IMR-90 (cell line): ENCODE data around the gene ZFP36. TPM values are rescaled to one million over a fixed set of nuclear protein-coding genes. Genes with fewer than 3 reads are reported as not detected.

Source experiments
- ATAC-seq: fragments of 200-7000 bp; cut with Tn5 transposase; 2 replicates; pipeline ENCODE4 v1.9.1; 2020; ENCODE audit warnings: low read depth, mild to moderate bottlenecking, moderate library complexity
- BruUV-seq: library from RNA; stranded (reverse); fragments of 400-500 nt; replicated peaks from 2 replicates; lab custom pipeline; 2021; lab: Mats Ljungman, UMichigan
- CTCF ChIA-PET: fragments of 300-600 bp; formaldehyde crosslinking; extraction: SDS; loops from one replicate; lab custom pipeline; 2021; ENCODE audit warnings: antibody characterized with exemption; lab: Yijun Ruan, JAX
- POLR2A ChIA-PET: fragments of 300-600 bp; sonication (Branson Sonifier 250); formaldehyde crosslinking; loops from one replicate; lab custom pipeline; 2022; ENCODE audit warnings: antibody characterized with exemption; ENCODE audit not compliant: unreplicated experiment; lab: Charles Lee
- DNase-seq: peaks from one replicate; pipeline ENCODE4 v3.0.0; 2013
- H2AFZ ChIP-seq: replicated peaks from 2 replicates; pipeline ENCODE3; 2013; ENCODE audit warnings: low read length, mild to moderate bottlenecking; ENCODE audit not compliant: poor library complexity
- H2AK5ac ChIP-seq: 2 replicates; pipeline ENCODE4 v1.6.1; 2013; ENCODE audit warnings: low read depth, low read length, inconsistent platforms
- H2AK9ac ChIP-seq: replicated peaks from 2 replicates; pipeline ENCODE3; 2013; ENCODE audit warnings: mild to moderate bottlenecking, low read depth, low read length, moderate library complexity; ENCODE audit not compliant: poor library complexity
- H2BK120ac ChIP-seq: 2 replicates; pipeline ENCODE4 v1.6.1; 2013; ENCODE audit warnings: low read depth, low read length, inconsistent platforms
- H2BK15ac ChIP-seq: 3 replicates; pipeline ENCODE4 v1.6.1; 2013; ENCODE audit warnings: low read depth, low read length, inconsistent platforms
- H2BK20ac ChIP-seq: 2 replicates; pipeline ENCODE4 v1.6.1; 2013; ENCODE audit warnings: low read depth, mild to moderate bottlenecking, inconsistent platforms, low read length, moderate library complexity
- H2BK5ac ChIP-seq: 2 replicates; pipeline ENCODE4 v1.6.1; 2013; ENCODE audit warnings: mild to moderate bottlenecking, low read depth, low read length, inconsistent platforms; ENCODE audit not compliant: poor library complexity, severe bottlenecking
- H3K14ac ChIP-seq: replicated peaks from 2 replicates; pipeline ENCODE4 v1.6.1; 2013; ENCODE audit warnings: low read depth, low read length, inconsistent platforms
- H3K18ac ChIP-seq: 2 replicates; pipeline ENCODE4 v1.6.1; 2013; ENCODE audit warnings: low read depth, low read length, control low read depth
- H3K23ac ChIP-seq: 2 replicates; pipeline ENCODE4 v1.6.1; 2013; ENCODE audit warnings: low read depth, low read length, inconsistent platforms
- H3K27ac ChIP-seq: 2 replicates; pipeline ENCODE4 v1.5.1; 2013; ENCODE audit warnings: mild to moderate bottlenecking, control low read depth, low read length; ENCODE audit not compliant: insufficient read depth
- H3K27me3 ChIP-seq: 2 replicates; pipeline ENCODE4 v1.6.1; 2013; ENCODE audit warnings: low read length; ENCODE audit not compliant: control insufficient read depth, insufficient read depth
- H3K36me3 ChIP-seq: 2 replicates; pipeline ENCODE4 v1.6.1; 2013; ENCODE audit warnings: low read length, mixed read lengths; ENCODE audit not compliant: control insufficient read depth, insufficient read depth
- H3K4ac ChIP-seq: 2 replicates; pipeline ENCODE4 v1.6.1; 2013; ENCODE audit warnings: low read depth, low read length, inconsistent platforms
- H3K4me1 ChIP-seq: 2 replicates; pipeline ENCODE4 v1.6.1; 2013; ENCODE audit warnings: low read length, mixed read lengths; ENCODE audit not compliant: control insufficient read depth, insufficient read depth
- H3K4me2 ChIP-seq: 2 replicates; pipeline ENCODE4 v1.6.1; 2013; ENCODE audit warnings: low read depth, mild to moderate bottlenecking, control low read depth, low read length, moderate library complexity
- H3K4me3 ChIP-seq: 2 replicates; pipeline ENCODE4 v1.5.1; 2013; ENCODE audit warnings: low read depth, mild to moderate bottlenecking, control low read depth, low read length, moderate library complexity; ENCODE audit not compliant: insufficient read depth
- H3K56ac ChIP-seq: 2 replicates; pipeline ENCODE4 v1.6.1; 2013; ENCODE audit warnings: low read length, inconsistent platforms; ENCODE audit not compliant: insufficient read depth; ENCODE audit errors: extremely low read depth
- H3K79me1 ChIP-seq, 2 experiments: 2 replicates each; pipeline ENCODE4 v1.6.1; 2013; ENCODE audit warnings: low read length in 2 of 2, inconsistent platforms in 1 of 2, low read depth in 1 of 2
- H3K9ac ChIP-seq: 2 replicates; pipeline ENCODE4 v1.6.1; 2013; ENCODE audit warnings: low read depth, low read length, control low read depth
- H3K9me1 ChIP-seq: 2 replicates; pipeline ENCODE4 v1.6.1; 2013; ENCODE audit warnings: low read length, inconsistent platforms; ENCODE audit not compliant: insufficient read depth
- H3K9me3 ChIP-seq: 2 replicates; pipeline ENCODE4 v1.6.1; 2013; ENCODE audit warnings: low read length; ENCODE audit not compliant: control insufficient read depth, insufficient read depth
- H4K20me1 ChIP-seq: 2 replicates; pipeline ENCODE4 v1.6.1; 2013; ENCODE audit warnings: low read length, inconsistent platforms; ENCODE audit not compliant: insufficient read depth
- H4K5ac ChIP-seq: 2 replicates; pipeline ENCODE4 v1.6.1; 2013; ENCODE audit warnings: mild to moderate bottlenecking, low read depth, low read length, control low read depth
- H4K8ac ChIP-seq, 2 experiments: 2 replicates each; pipeline ENCODE4 v1.6.1; 2013; ENCODE audit warnings: low read depth in 2 of 2, low read length in 2 of 2, control low read depth in 1 of 2, inconsistent platforms in 1 of 2
- H4K91ac ChIP-seq: 2 replicates; pipeline ENCODE4 v1.6.1; 2013; ENCODE audit warnings: low read depth, low read length, inconsistent platforms; ENCODE audit not compliant: insufficient read depth
- CEBPB ChIP-seq: IDR thresholded peaks from 2 replicates; pipeline ENCODE4 v1.6.1; 2012; ENCODE audit warnings: low read depth, low read length, improper control_type of control experiment
- NFE2L2 ChIP-seq: fragments of 150-350 bp; IDR thresholded peaks from 2 replicates; pipeline ENCODE4 v1.6.1; 2016; ENCODE audit warnings: low read depth, mild to moderate bottlenecking, low read length
- WGBS, 2 experiments: methylation state at CpG; one replicate each; pipeline versions ENCODE4 v1.1.5 to v1.1.7; 2013; ENCODE audit warnings: missing lambda C conversion rate in 2 of 2; ENCODE audit not compliant: insufficient read length in 1 of 2; ENCODE audit errors: extremely low coverage in 2 of 2; 5-methylcytosine and 5-hydroxymethylcytosine counted together
- dilution Hi-C: fragments of 300-500 bp; cut with HindIII; formaldehyde crosslinking; loops from one replicate; pipeline ENCODE4 v1.14.3; 2018; ENCODE audit warnings: low sequenced_read_pairs; ENCODE audit not compliant: unreplicated experiment
- in situ Hi-C: fragments of 300-500 bp; cut with MboI; formaldehyde crosslinking; loops from 3 replicates; pipeline ENCODE4 v1.14.3; 2019; ENCODE audit warnings: low sequenced_read_pairs, inconsistent platforms, mixed read lengths
- intact Hi-C: fragments of 100-400 bp; cut with micrococcal nuclease; formaldehyde crosslinking; loops from 2 replicates; pipeline ENCODE4 v1.10.0; 2022
- polyA plus RNA-seq, 3 experiments: library from polyadenylated mRNA; depleted of rRNA; stranded (reverse); fragments of >200 nt; gene quantifications; 2 replicates each; pipeline ENCODE4 v1.2.3, GENCODE V29; 2012; ENCODE audit warnings: low replicate concordance in 1 of 3
- total RNA-seq: library from RNA; depleted of rRNA; stranded (reverse); fragments of >200 nt; gene quantifications from 2 replicates; pipeline ENCODE4 v1.2.3, GENCODE V29; 2012

ZFP36 gene
- total and polyA plus RNA-seq, 2 of the 4 experiments (the other 2 are of a cell fraction), result 1.4 to 45.0 TPM

GRCh38 chr19:39438270-39438934, 31.8 kb downstream of the ZFP36 start:
- Histone ChIP-seq H2BK120ac (0 out of 2 replicates have a peak overlapping the region, but pooled peaks have one; percentile 18), H3K27me3 (no peaks in the 10 kb centered on the region), H2BK5ac (peak overlapping the region; percentile 37), H3K27ac (no peak overlapping the region), H4K91ac (no peak overlapping the region), H3K4me2 (no peak overlapping the region), H2AFZ (no peak overlapping the region), H3K4me1 (peaks cover 3% of the 10 kb centered on the region; the same call in 1 of the 2 replicates), H3K4ac (0 out of 2 replicates have a peak overlapping the region, but pooled peaks have one; percentile 13), H3K9me1 (no peaks in the 10 kb centered on the region; the same call in 1 of the 2 replicates), H3K9me3 (no peaks in the 10 kb centered on the region), H3K23ac (no peak overlapping the region), H3K56ac (no peak overlapping the region), H3K79me1 (peaks cover 15 to 30% of the 10 kb centered on the region in 2 experiments), H2BK15ac (0 out of 3 replicates have a peak overlapping the region, but pooled peaks have one; percentile 25), H3K9ac (no peak overlapping the region), H2AK9ac (no peak overlapping the region), H4K20me1 (peaks cover 22% of the 10 kb centered on the region), H4K8ac (0 out of 4 replicates have a peak overlapping the region, but pooled peaks of 1 of the 2 experiments have one; percentile 58), H3K36me3 (peaks cover 12% of the 10 kb centered on the region), H4K5ac (no peak overlapping the region), H2BK20ac (no peak overlapping the region), H2AK5ac (no peak overlapping the region; the same call in 1 of the 2 replicates), H3K18ac (no peak overlapping the region), H3K4me3 (no peak overlapping the region), H3K14ac (no peak overlapping the region)
- ChIA-PET POLR2A (interaction anchor here (0.7 kb wide), 1 partner anchor 1141 kb away, joined by 5 read pairs; no protein-coding TSS in a partner anchor), CTCF (interaction anchor here (0.6 to 1.6 kb wide), 3 partner anchors 94 to 1728 kb away, joined by 3 to 6 read pairs (median 3); partner anchors contain the start of gene EID2B)
- 100% methylated on average over 1 of the region's 9 CpGs; no CpG with 5 or more reads in 1 of the 2 experiments for WGBS, 2 experiments
- intact Hi-C loops, result no loop called here
- ATAC-seq, result no peak
- dilution Hi-C loops, result no loop called here
- TF ChIP-seq NFE2L2, result no peak
- TF ChIP-seq CEBPB, result peak; percentile 94
- peak; percentile 67 for DNase-seq
- in situ Hi-C loops, result loop anchor here (25.0 kb wide), 1 partner anchor 399 kb away; the partner anchor contains the start of genes DYRK1B and FBL
- no TSS peak for BruUV-seq
